ENCODE measurements around the gene CETN2. TPM values are rescaled to one million over a fixed set of nuclear protein-coding genes. Genes with fewer than 3 reads are reported as not detected.
A peak's percentile ranks its signal among the peaks of the same experiment; 100 is the strongest.

The CETN2 gene
- polyA plus RNA-seq, 1 donor (not counting 4 experiments of a cell fraction or from before 2014, with no cell fraction given), result 69.0 TPM

DNA sequence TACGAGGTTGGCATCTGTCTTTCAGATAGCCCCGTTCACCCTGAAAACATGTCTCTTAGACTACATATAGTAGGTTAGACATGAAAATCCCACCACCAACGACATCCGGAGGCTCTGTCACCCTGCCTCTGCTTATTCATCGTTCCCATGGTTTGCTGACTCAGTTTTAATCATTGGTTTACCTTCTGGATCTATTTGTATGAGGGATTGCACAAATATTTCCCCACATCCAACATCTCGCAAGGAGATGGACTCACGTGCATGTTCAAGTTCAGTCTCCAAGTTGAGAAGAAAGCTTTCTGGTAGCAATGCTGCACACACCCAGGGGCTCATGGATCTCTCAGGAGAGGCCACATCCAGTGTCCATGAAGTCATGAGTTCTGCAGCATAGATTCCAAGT, 10.8 kb downstream of the CETN2 start:
- H2AFZ ChIP-seq (ENCODE audit: control insufficient read depth, low read length), result no peak overlapping the region
- DNase-seq (ENCODE audit: low read depth, low spot score), result no peak
- no peaks in the 10 kb centered on the region for H3K4me1 ChIP-seq (ENCODE audit: control insufficient read depth, extremely low read depth, insufficient read depth, low read length)

DNA sequence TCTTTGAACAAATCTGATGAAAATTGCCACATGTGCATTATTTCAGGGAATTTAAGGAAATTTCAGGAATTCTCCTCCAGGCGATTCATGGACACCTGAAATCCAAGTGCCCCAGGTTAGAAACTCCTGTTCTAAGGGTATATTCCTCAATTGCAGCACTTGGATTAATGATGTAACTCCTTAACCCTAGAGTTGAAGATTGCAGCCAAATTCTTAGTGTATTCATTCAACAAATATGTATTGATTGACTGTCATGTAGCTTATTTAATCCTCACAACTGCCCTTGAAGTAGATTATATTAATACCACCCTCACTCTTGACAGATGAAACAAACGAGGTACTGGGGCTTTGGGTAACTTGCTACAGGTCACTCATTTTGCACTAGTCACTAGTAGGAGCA, 11.3 kb downstream of the CETN2 start:
- H3K9me1 ChIP-seq (ENCODE audit: control insufficient read depth, extremely low read depth, insufficient read depth, low read length), result no peaks in the 10 kb centered on the region
- no peaks in the 10 kb centered on the region for H4K20me1 ChIP-seq (ENCODE audit: control insufficient read depth, extremely low read depth, insufficient read depth, low read length)
- H3K4me3 ChIP-seq (ENCODE audit: control insufficient read depth in 2 of 3, extremely low read depth in 1 of 3, insufficient read depth in 2 of 3, low read depth in 1 of 3, low read length in 3 of 3), result no peak overlapping the region
- no peaks in the 10 kb centered on the region for H3K9me3 ChIP-seq (ENCODE audit: control insufficient read depth, low read depth, low read length)
- H3K4me1 ChIP-seq (ENCODE audit: control insufficient read depth, extremely low read depth, insufficient read depth, low read length), result no peaks in the 10 kb centered on the region
- no peaks in the 10 kb centered on the region for H3K27me3 ChIP-seq (ENCODE audit: control insufficient read depth, extremely low read depth, insufficient read depth, low read length)
- DNase-seq (ENCODE audit: low read depth, low spot score) (no peak), FAIRE-seq (no peak)
- H3K4me2 ChIP-seq (ENCODE audit: control insufficient read depth, extremely low read depth, insufficient read depth, low read depth, low read length), result no peak overlapping the region
- H2AFZ ChIP-seq (ENCODE audit: control insufficient read depth, low read length), result no peak overlapping the region
- TF ChIP-seq, protein P1, sequence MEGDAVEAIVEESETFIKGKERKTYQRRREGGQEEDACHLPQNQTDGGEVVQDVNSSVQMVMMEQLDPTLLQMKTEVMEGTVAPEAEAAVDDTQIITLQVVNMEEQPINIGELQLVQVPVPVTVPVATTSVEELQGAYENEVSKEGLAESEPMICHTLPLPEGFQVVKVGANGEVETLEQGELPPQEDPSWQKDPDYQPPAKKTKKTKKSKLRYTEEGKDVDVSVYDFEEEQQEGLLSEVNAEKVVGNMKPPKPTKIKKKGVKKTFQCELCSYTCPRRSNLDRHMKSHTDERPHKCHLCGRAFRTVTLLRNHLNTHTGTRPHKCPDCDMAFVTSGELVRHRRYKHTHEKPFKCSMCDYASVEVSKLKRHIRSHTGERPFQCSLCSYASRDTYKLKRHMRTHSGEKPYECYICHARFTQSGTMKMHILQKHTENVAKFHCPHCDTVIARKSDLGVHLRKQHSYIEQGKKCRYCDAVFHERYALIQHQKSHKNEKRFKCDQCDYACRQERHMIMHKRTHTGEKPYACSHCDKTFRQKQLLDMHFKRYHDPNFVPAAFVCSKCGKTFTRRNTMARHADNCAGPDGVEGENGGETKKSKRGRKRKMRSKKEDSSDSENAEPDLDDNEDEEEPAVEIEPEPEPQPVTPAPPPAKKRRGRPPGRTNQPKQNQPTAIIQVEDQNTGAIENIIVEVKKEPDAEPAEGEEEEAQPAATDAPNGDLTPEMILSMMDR (optimal IDR thresholded peaks at IDR 0.05 in 1 of 3, IDR thresholded peaks at IDR 0.05 in 1 of 3, conservative IDR thresholded peaks at IDR 0.05 in 1 of 3; ENCODE audit: extremely low read depth in 1 of 3, insufficient read depth in 2 of 3, low read length in 3 of 3), result no peak
- no peak for TF ChIP-seq EZH2 (IDR thresholded peaks at IDR 0.05; ENCODE audit: low read length)
- no peak overlapping the region for H3K27ac ChIP-seq (ENCODE audit: control insufficient read depth, insufficient read depth, low read length)
- no peaks in the 10 kb centered on the region for H3K36me3 ChIP-seq (ENCODE audit: control insufficient read depth in 2 of 2, extremely low read depth in 1 of 2, insufficient read depth in 2 of 2, low read length in 2 of 2)
- dilution Hi-C loops (cut with MboI; ENCODE audit: extremely low pct_ligation_motif_present, low sequenced_read_pairs), result no loop called here
- no peaks in the 10 kb centered on the region for H3K79me2 ChIP-seq (ENCODE audit: control insufficient read depth, insufficient read depth, low read length)
- H3K9ac ChIP-seq (ENCODE audit: control insufficient read depth, extremely low read depth, insufficient read depth, low read length), result no peak overlapping the region

More for the DNA sequence above, 10.8 kb downstream of the CETN2 start:
- Histone ChIP-seq H4K20me1 (ENCODE audit: control insufficient read depth, extremely low read depth, insufficient read depth, low read length) (no peaks in the 10 kb centered on the region), H3K36me3 (ENCODE audit: control insufficient read depth in 2 of 2, extremely low read depth in 1 of 2, insufficient read depth in 2 of 2, low read length in 2 of 2) (no peaks in the 10 kb centered on the region), H3K79me2 (ENCODE audit: control insufficient read depth, insufficient read depth, low read length) (no peaks in the 10 kb centered on the region), H3K9me3 (ENCODE audit: control insufficient read depth, low read depth, low read length) (peaks cover 1% of the 10 kb centered on the region), H3K4me3 (ENCODE audit: control insufficient read depth in 2 of 3, extremely low read depth in 1 of 3, insufficient read depth in 2 of 3, low read depth in 1 of 3, low read length in 3 of 3) (no peak overlapping the region), H3K4me2 (ENCODE audit: control insufficient read depth, extremely low read depth, insufficient read depth, low read depth, low read length) (no peak overlapping the region), H3K9me1 (ENCODE audit: control insufficient read depth, extremely low read depth, insufficient read depth, low read length) (no peaks in the 10 kb centered on the region), H3K9ac (ENCODE audit: control insufficient read depth, extremely low read depth, insufficient read depth, low read length) (no peak overlapping the region), H3K27ac (ENCODE audit: control insufficient read depth, insufficient read depth, low read length) (no peak overlapping the region), H3K27me3 (ENCODE audit: control insufficient read depth, extremely low read depth, insufficient read depth, low read length) (no peaks in the 10 kb centered on the region)
- dilution Hi-C loops (cut with MboI; ENCODE audit: extremely low pct_ligation_motif_present, low sequenced_read_pairs), result no loop called here
- TF ChIP-seq, protein P1 (optimal IDR thresholded peaks at IDR 0.05 in 1 of 3, IDR thresholded peaks at IDR 0.05 in 1 of 3, conservative IDR thresholded peaks at IDR 0.05 in 1 of 3; ENCODE audit: extremely low read depth in 1 of 3, insufficient read depth in 2 of 3, low read length in 3 of 3), result no peak
- no peak for TF ChIP-seq EZH2 (IDR thresholded peaks at IDR 0.05; ENCODE audit: low read length)
- peak; percentile 5 for FAIRE-seq
